Endothelial cell of hepatic sinusoid (primary cell): Measurements from ENCODE around the gene OR2V2.

Experiments used
- in situ Hi-C: cut with HindIII; loops from 2 replicates; pipeline ENCODE4 v1.10.0; 2017; ENCODE audit warnings: low sequenced_read_pairs

Gene OR2V2

GRCh38 chr5:181189962-181190710 lies 42.8 kb downstream of the OR2V2 start:
- in situ Hi-C loops, result no loop called here

GRCh38 chr5:181190711-181191525 lies 43.5 kb downstream of the OR2V2 start:
- in situ Hi-C loops, result no loop called here

GRCh38 chr5:181191526-181192336 lies 44.3 kb downstream of the OR2V2 start:
- in situ Hi-C loops, result no loop called here

- in situ Hi-C loops, result no loop called here
Observed at GRCh38 chr5:181192337-181193046, 45.1 kb downstream of the OR2V2 start.

- in situ Hi-C loops, result no loop called here
Observed at GRCh38 chr5:181193656-181194055, 46.3 kb downstream of the OR2V2 start.

- in situ Hi-C loops, result loop anchor here (5.0 kb wide), 1 partner anchor 43 kb away; no protein-coding TSS in a partner anchor
Observed at GRCh38 chr5:181194489-181195248, 47.3 kb downstream of the OR2V2 start.

GRCh38 chr5:181195249-181195761 lies 47.9 kb downstream of the OR2V2 start:
- in situ Hi-C loops, result loop anchor here (5.0 kb wide), 1 partner anchor 42 kb away; no protein-coding TSS in a partner anchor

GRCh38 chr5:181197326-181197951 lies 50.1 kb downstream of the OR2V2 start:
- in situ Hi-C loops, result loop anchor here (5.0 kb wide), 1 partner anchor 40 kb away; no protein-coding TSS in a partner anchor

GRCh38 chr5:181198106-181198685 lies 50.8 kb downstream of the OR2V2 start:
- in situ Hi-C loops, result loop anchor here (5.0 kb wide), 1 partner anchor 39 kb away; no protein-coding TSS in a partner anchor

- in situ Hi-C loops, result loop anchor here (5.0 kb wide), 1 partner anchor 38 kb away; no protein-coding TSS in a partner anchor
Observed at GRCh38 chr5:181198905-181199519, 51.6 kb downstream of the OR2V2 start.

GRCh38 chr5:181199881-181200638 lies 52.7 kb downstream of the OR2V2 start:
- in situ Hi-C loops, result loop anchor here (5.0 kb wide), 1 partner anchor 37 kb away; no protein-coding TSS in a partner anchor

- in situ Hi-C loops, result no loop called here
Observed at GRCh38 chr5:181200816-181201215, 53.4 kb downstream of the OR2V2 start.

GRCh38 chr5:181203093-181203711 lies 55.8 kb downstream of the OR2V2 start:
- in situ Hi-C loops, result no loop called here

GRCh38 chr5:181203777-181204112 lies 56.4 kb downstream of the OR2V2 start:
- in situ Hi-C loops, result no loop called here

GRCh38 chr5:181204113-181204825 lies 56.9 kb downstream of the OR2V2 start:
- in situ Hi-C loops, result no loop called here
